Liver (tissue), 9 donors: ENCODE results near the gene IL17RD. TPM values are rescaled to one million over a fixed set of nuclear protein-coding genes. Genes with fewer than 3 reads are reported as not detected.

Experiments
- DNase-seq: peaks from one replicate; pipeline ENCODE4 v3.0.0-alpha.2; 2017; ENCODE audit warnings: low spot score
- H3K27ac ChIP-seq, 2 donors: one replicate each; pipeline ENCODE4 v1.7.0; 2013; ENCODE audit warnings: inconsistent platforms in 2 of 2, low read length in 2 of 2, control low read depth in 1 of 2, low read depth in 1 of 2, mild to moderate bottlenecking in 1 of 2
- H3K27me3 ChIP-seq, 4 donors: one replicate each; pipeline versions ENCODE4 v1.6.1 to v1.7.0; 2013; ENCODE audit warnings: low read length in 3 of 4, inconsistent platforms in 1 of 4, mild to moderate bottlenecking in 1 of 4, moderate library complexity in 1 of 4; ENCODE audit not compliant: control insufficient read depth in 4 of 4, insufficient read depth in 4 of 4
- H3K36me3 ChIP-seq, 4 donors: one replicate each; pipeline versions ENCODE4 v1.6.1 to v1.7.0; 2013; ENCODE audit warnings: low read length in 3 of 4, mild to moderate bottlenecking in 3 of 4, low read depth in 1 of 4, moderate library complexity in 1 of 4; ENCODE audit not compliant: control insufficient read depth in 4 of 4, insufficient read depth in 3 of 4
- H3K4me1 ChIP-seq, 4 donors: one replicate each; pipeline versions ENCODE4 v1.6.1 to v1.7.0; 2013; ENCODE audit warnings: low read length in 3 of 4, mild to moderate bottlenecking in 3 of 4, moderate library complexity in 1 of 4; ENCODE audit not compliant: control insufficient read depth in 4 of 4, insufficient read depth in 4 of 4
- H3K4me3 ChIP-seq, 3 donors: one replicate each; pipeline versions ENCODE4 v1.6.1 to v1.7.0; 2013; ENCODE audit warnings: low read length in 3 of 3, control low read depth in 1 of 3, low read depth in 1 of 3, mild to moderate bottlenecking in 1 of 3
- H3K9ac ChIP-seq, 2 donors: one replicate each; pipeline ENCODE4 v1.7.0; 2013; ENCODE audit warnings: low read length in 2 of 2, mild to moderate bottlenecking in 2 of 2, moderate library complexity in 2 of 2, control low read depth in 1 of 2, low read depth in 1 of 2
- H3K9me3 ChIP-seq, 4 donors: one replicate each; pipeline versions ENCODE4 v1.6.1 to v1.7.0; 2013; ENCODE audit warnings: low read length in 3 of 4; ENCODE audit not compliant: control insufficient read depth in 4 of 4
- CTCF ChIP-seq: fragments of 150-350 bp; IDR thresholded peaks from 2 replicates; pipeline ENCODE4 v1.5.1; 2017; ENCODE audit warnings: improper control_type of control experiment, low read depth, low read length; ENCODE audit not compliant: missing input control
- EGR1 ChIP-seq, 2 donors: IDR thresholded peaks; 2 replicates each; pipeline ENCODE4 v1.6.1; 2016 to 2018; ENCODE audit warnings: antibody characterized with exemption in 2 of 2, low read depth in 2 of 2
- FOXA1 ChIP-seq: IDR thresholded peaks from 2 replicates; pipeline ENCODE4 v1.6.1; 2016; ENCODE audit warnings: antibody characterized with exemption
- FOXA2 ChIP-seq: IDR thresholded peaks from 2 replicates; pipeline ENCODE4 v1.6.1; 2016; ENCODE audit warnings: antibody characterized with exemption
- GABPA ChIP-seq, 2 donors: IDR thresholded peaks in 1 of 2; conservative IDR thresholded peaks in 1 of 2; 2 replicates each; pipeline ENCODE4 v1.6.1; 2016; ENCODE audit warnings: antibody characterized with exemption in 2 of 2, mild to moderate bottlenecking in 1 of 2, moderate library complexity in 1 of 2
- HNF4A ChIP-seq, 2 donors: conservative IDR thresholded peaks; 2 replicates each; pipeline ENCODE4 v1.6.1; 2016; ENCODE audit warnings: antibody characterized with exemption in 2 of 2, mild to moderate bottlenecking in 2 of 2
- JUND ChIP-seq, 2 donors: IDR thresholded peaks; 2 replicates each; pipeline ENCODE4 v1.6.1; 2016; ENCODE audit warnings: antibody characterized with exemption in 2 of 2
- MAX ChIP-seq: IDR thresholded peaks from 2 replicates; pipeline ENCODE4 v1.6.1; 2016; ENCODE audit warnings: antibody characterized with exemption
- NR2F2 ChIP-seq: IDR thresholded peaks from 2 replicates; pipeline ENCODE4 v1.6.1; 2016; ENCODE audit warnings: antibody characterized with exemption
- REST ChIP-seq: IDR thresholded peaks from 2 replicates; pipeline ENCODE4 v1.6.1; 2016; ENCODE audit warnings: antibody characterized with exemption, mild to moderate bottlenecking
- RXRA ChIP-seq, 2 donors: IDR thresholded peaks; 2 replicates each; pipeline ENCODE4 v1.6.1; 2017 to 2018; ENCODE audit warnings: antibody characterized with exemption in 2 of 2, mild to moderate bottlenecking in 1 of 2
- SP1 ChIP-seq: IDR thresholded peaks from 2 replicates; pipeline ENCODE4 v1.6.1; 2018; ENCODE audit warnings: antibody characterized with exemption, mild to moderate bottlenecking
- TAF1 ChIP-seq: conservative IDR thresholded peaks from 2 replicates; pipeline ENCODE4 v1.6.1; 2016; ENCODE audit warnings: antibody characterized with exemption, mild to moderate bottlenecking
- YY1 ChIP-seq: IDR thresholded peaks from 2 replicates; pipeline ENCODE4 v1.6.1; 2016; ENCODE audit warnings: antibody characterized with exemption, mild to moderate bottlenecking
- WGBS: extraction: QIAGEN DNeasy Blood & Tissue Kit; methylation state at CpG from one replicate; pipeline ENCODE4 v1.1.7; 2013; 5-methylcytosine and 5-hydroxymethylcytosine counted together
- polyA plus RNA-seq, 2 donors: library from polyadenylated mRNA; stranded (reverse) in 1 of 2; unstranded in 1 of 2; fragments of 200-250 nt in 1 of 2; fragments of >200 nt in 1 of 2; fragmentation: Nextera tagmentation in 1 of 2; extraction: Ambion mirVana in 1 of 2; gene quantifications; one replicate each; pipeline versions ENCODE4 v1.2.1 to v1.2.3, GENCODE V29; 2013 to 2015
- total RNA-seq, 2 donors: library from RNA; depleted of rRNA; stranded (reverse); fragments of >200 nt; gene quantifications; one replicate each; pipeline ENCODE4 v1.2.3, GENCODE V29; 2014
- TF ChIP-seq, protein P1 (sequence below): IDR thresholded peaks from 2 replicates; pipeline ENCODE4 v1.6.1; 2016; ENCODE audit warnings: antibody characterized with exemption
- donor health status: healthy.
- donor health status: healthy.
- donor health status: healthy.
- donor health status: healthy.
- donor health status: healthy.

The IL17RD gene
- total and polyA plus RNA-seq, 4 donors, result 0.09 to 0.67 (median 0.32) TPM

GRCh38 chr3:57093971-57094535 is 71.1 kb downstream of the IL17RD start:
- H3K4me1 ChIP-seq, result no peaks in the 10 kb centered on the region
- H3K9me3 ChIP-seq, result no peaks in the 10 kb centered on the region
- H3K27ac ChIP-seq, result no peak overlapping the region
- DNase-seq, result no peak
- no peaks in the 10 kb centered on the region for H3K27me3 ChIP-seq
- H3K9ac ChIP-seq, result no peak overlapping the region
- TF ChIP-seq FOXA1 (no peak), HNF4A (conservative IDR thresholded peaks at IDR 0.05) (no peak), NR2F2 (no peak), SP1 (no peak), REST (no peak), TAF1 (no peak), JUND (IDR thresholded peaks at IDR 0.05) (no peak), FOXA2 (no peak)
- TF ChIP-seq, protein P1, sequence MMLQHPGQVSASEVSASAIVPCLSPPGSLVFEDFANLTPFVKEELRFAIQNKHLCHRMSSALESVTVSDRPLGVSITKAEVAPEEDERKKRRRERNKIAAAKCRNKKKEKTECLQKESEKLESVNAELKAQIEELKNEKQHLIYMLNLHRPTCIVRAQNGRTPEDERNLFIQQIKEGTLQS, result no peak
- 66% methylated on average over 6 of the region's 6 CpGs for WGBS
- no peaks in the 10 kb centered on the region for H3K36me3 ChIP-seq
- no peak overlapping the region for H3K4me3 ChIP-seq

GRCh38 chr3:57093489-57093888 is 71.7 kb downstream of the IL17RD start:
- no peaks in the 10 kb centered on the region for H3K9me3 ChIP-seq
- no peak overlapping the region for H3K9ac ChIP-seq
- H3K27me3 ChIP-seq, result no peaks in the 10 kb centered on the region
- H3K4me1 ChIP-seq, result no peaks in the 10 kb centered on the region
- TF ChIP-seq EGR1 (IDR thresholded peaks at IDR 0.05; ENCODE audit: low read depth in 2 of 2) (no peak), RXRA (IDR thresholded peaks at IDR 0.05) (no peak), SP1 (no peak), REST (no peak), MAX (no peak), CTCF (no peak), JUND (IDR thresholded peaks at IDR 0.05) (no peak), NR2F2 (no peak), HNF4A (conservative IDR thresholded peaks at IDR 0.05) (no peak), GABPA (IDR thresholded peaks at IDR 0.05 in 1 of 2, conservative IDR thresholded peaks at IDR 0.05 in 1 of 2) (no peak), TAF1 (no peak), FOXA1 (no peak), YY1 (no peak)
- TF ChIP-seq, protein P1, result no peak
- H3K4me3 ChIP-seq, result no peak overlapping the region
- H3K27ac ChIP-seq, result no peak overlapping the region
- no peaks in the 10 kb centered on the region for H3K36me3 ChIP-seq
- no peak for DNase-seq
